ENCODE data around the gene PPM1E.

PPM1E gene

DNA sequence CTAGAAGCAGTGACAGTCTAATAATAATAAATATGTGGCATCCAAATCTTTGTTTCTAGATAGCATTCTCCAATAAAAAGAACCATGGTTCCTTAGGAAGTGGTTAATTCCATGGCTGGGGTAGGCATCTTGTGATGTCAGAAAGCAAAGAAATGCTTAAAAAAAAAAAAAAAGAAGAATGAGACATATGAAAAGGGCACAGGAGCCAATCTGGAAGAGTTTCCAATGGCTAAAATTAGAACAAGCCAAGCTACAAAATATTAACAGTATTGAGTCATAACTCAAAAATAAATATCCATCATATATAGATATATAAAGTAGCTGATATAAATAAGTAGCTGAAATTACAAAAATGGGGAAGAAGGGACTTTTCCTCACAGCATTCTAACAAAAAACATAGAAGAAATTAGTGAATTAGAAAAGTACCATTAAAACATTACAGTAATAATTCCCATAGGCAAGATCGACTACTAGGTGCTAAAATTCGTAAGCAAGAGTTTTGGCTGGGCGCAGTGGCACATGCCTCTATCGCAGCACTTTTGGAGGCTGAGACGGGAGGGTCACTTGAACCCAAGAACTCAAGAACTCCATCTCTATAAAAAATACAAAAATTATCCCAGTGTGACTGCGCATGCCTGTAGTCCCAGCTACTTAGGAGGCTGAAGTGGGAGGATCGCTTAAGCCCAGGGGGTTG, 239.7 kb downstream of the PPM1E start:
- DNase-seq (ENCODE audit: low read depth, low spot score), result no peak
- no peak overlapping the region for H3K4me3 ChIP-seq
- H3K27ac ChIP-seq, result no peak overlapping the region
- TF ChIP-seq EZH2 (IDR thresholded peaks at IDR 0.05), result no peak
- TF ChIP-seq POLR2AphosphoS5 (IDR thresholded peaks at IDR 0.05; ENCODE audit: borderline replicate concordance, low read depth, low read length), result no peak
- TF ChIP-seq FOXP2 (optimal IDR thresholded peaks at IDR 0.05; ENCODE audit: control extremely low read depth, extremely low read length, insufficient read depth), result no peak
- peaks cover 20% of the 10 kb centered on the region for H3K36me3 ChIP-seq (ENCODE audit: insufficient read depth, low read length)
- no peak overlapping the region for H3K9ac ChIP-seq (ENCODE audit: insufficient read length)
- H3K9me3 ChIP-seq (ENCODE audit: low read depth, low read length), result no peaks in the 10 kb centered on the region

DNA sequence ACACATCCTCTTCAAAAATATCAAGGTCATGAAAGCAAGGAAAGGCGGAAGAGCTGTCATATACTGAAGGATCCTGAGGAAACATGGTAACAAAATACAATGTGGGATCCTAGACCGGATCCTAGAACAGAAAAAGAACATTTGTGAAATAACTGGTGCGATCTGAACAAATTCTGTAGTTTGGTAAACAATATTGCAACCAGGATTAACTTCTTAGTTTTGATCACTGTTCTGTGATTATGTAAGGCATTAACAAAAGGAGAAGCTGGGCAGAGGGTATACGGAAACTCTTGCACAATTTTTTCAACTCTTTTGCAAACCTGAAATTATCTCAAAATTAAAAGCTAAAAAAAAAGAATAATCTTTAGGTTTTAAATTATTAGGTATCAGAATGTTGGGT, 241.3 kb downstream of the PPM1E start:
- Histone ChIP-seq H3K27ac (no peak overlapping the region), H3K9me3 (ENCODE audit: low read depth, low read length) (no peaks in the 10 kb centered on the region), H3K4me3 (no peak overlapping the region), H3K36me3 (ENCODE audit: insufficient read depth, low read length) (peaks cover 26% of the 10 kb centered on the region), H3K9ac (ENCODE audit: insufficient read length) (no peak overlapping the region)
- TF ChIP-seq FOXP2 (optimal IDR thresholded peaks at IDR 0.05; ENCODE audit: control extremely low read depth, extremely low read length, insufficient read depth) (no peak), POLR2AphosphoS5 (IDR thresholded peaks at IDR 0.05; ENCODE audit: borderline replicate concordance, low read depth, low read length) (no peak), EZH2 (IDR thresholded peaks at IDR 0.05) (no peak)
- no peak for DNase-seq (ENCODE audit: low read depth, low spot score)

DNA sequence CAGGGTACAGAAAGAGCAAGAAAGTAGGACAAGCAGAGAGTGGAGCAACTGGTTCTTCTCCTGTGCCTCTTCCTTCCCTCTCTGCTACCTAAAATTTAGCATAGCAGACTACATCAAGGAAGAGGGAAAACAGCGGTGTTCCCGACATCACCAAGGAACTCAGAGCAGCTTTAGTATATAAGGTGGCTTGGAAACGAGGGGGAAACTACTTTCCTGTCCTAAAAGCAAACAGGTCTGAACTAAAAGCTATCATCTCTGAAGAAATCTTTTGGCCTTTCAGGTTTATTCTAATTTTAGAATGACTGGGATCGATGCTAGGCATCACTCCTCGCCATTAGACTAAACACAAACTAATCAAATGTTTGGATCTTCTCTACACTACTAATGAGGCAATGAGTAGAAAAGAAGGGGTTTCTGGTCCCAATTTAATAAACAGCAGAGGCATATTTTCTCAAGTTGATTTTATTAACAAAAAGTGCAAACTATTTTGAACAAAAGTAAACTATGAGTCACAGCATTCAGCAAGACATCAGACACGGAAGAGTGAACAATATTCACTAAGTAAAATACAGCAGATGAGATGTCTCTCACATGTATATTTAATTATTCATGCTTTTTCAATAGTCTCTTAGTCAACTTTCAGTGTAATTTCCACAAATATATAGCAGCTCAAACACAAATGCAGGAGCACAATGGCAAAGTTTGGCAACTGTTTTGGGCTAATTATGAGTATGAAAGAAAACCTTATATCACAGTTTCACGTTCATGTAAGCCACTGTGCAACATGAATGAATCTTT, 242.3 kb downstream of the PPM1E start:
- Histone ChIP-seq H3K4me3 (no peak overlapping the region), H3K9me3 (ENCODE audit: low read depth, low read length) (no peaks in the 10 kb centered on the region), H3K9ac (ENCODE audit: insufficient read length) (no peak overlapping the region), H3K27ac (no peak overlapping the region), H3K36me3 (ENCODE audit: insufficient read depth, low read length) (peaks cover 26% of the 10 kb centered on the region)
- no peak for TF ChIP-seq FOXP2 (optimal IDR thresholded peaks at IDR 0.05; ENCODE audit: control extremely low read depth, extremely low read length, insufficient read depth)
- no peak for TF ChIP-seq POLR2AphosphoS5 (IDR thresholded peaks at IDR 0.05; ENCODE audit: borderline replicate concordance, low read depth, low read length)
- TF ChIP-seq EZH2 (IDR thresholded peaks at IDR 0.05), result no peak
- no peak for DNase-seq (ENCODE audit: low read depth, low spot score)

DNA sequence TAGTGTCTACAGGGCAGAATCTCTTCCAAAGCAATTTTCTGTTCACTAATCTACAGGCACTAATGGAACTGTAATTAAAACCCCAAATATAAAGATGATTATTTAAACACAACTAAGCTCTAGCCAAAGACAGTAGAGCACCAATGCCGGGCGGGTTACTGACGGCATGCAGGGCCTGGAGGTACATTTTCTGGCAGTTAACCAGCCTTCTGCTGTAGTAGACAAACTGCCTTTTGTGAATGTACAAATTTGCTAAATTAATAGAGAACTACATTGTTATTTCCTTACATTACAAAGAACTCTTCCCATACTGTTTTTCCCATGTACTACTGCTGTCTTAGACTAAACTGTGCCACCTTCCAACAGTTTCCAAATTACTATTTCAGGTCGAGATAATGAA, 243.2 kb downstream of the PPM1E start:
- no peak overlapping the region for H3K4me3 ChIP-seq
- H3K9me3 ChIP-seq (ENCODE audit: low read depth, low read length), result no peaks in the 10 kb centered on the region
- TF ChIP-seq POLR2AphosphoS5 (IDR thresholded peaks at IDR 0.05; ENCODE audit: borderline replicate concordance, low read depth, low read length) (no peak), FOXP2 (optimal IDR thresholded peaks at IDR 0.05; ENCODE audit: control extremely low read depth, extremely low read length, insufficient read depth) (no peak), EZH2 (IDR thresholded peaks at IDR 0.05) (no peak)
- H3K9ac ChIP-seq (ENCODE audit: insufficient read length), result no peak overlapping the region
- no peak overlapping the region for H3K27ac ChIP-seq
- DNase-seq (ENCODE audit: low read depth, low spot score), result no peak
- H3K36me3 ChIP-seq (ENCODE audit: insufficient read depth, low read length), result peaks cover 23% of the 10 kb centered on the region

DNA sequence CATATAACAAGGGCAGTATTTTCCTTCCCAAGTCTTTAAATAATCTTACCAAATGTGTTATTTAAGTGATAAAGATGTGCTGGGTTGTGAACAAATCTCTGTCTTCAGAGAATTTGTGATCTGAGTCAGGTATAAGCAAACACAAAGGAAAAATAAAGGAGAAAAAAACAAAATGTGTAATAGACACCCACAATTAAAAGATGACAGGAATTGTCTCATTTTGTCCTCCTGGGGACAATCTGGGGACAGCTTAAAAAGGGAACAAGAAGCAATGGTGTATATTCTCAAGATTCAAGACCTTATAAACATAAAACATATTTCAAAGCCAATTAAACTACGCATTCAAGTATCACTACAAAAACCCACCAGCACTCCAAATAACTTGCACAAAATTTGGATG, 243.8 kb downstream of the PPM1E start:
- TF ChIP-seq POLR2AphosphoS5 (IDR thresholded peaks at IDR 0.05; ENCODE audit: borderline replicate concordance, low read depth, low read length) (no peak), FOXP2 (optimal IDR thresholded peaks at IDR 0.05; ENCODE audit: control extremely low read depth, extremely low read length, insufficient read depth) (no peak), EZH2 (IDR thresholded peaks at IDR 0.05) (no peak)
- DNase-seq (ENCODE audit: low read depth, low spot score), result no peak
- no peak overlapping the region for H3K9ac ChIP-seq (ENCODE audit: insufficient read length)
- H3K27ac ChIP-seq, result no peak overlapping the region
- no peak overlapping the region for H3K4me3 ChIP-seq
- H3K9me3 ChIP-seq (ENCODE audit: low read depth, low read length), result no peaks in the 10 kb centered on the region
- peaks cover 23% of the 10 kb centered on the region for H3K36me3 ChIP-seq (ENCODE audit: insufficient read depth, low read length)

DNA sequence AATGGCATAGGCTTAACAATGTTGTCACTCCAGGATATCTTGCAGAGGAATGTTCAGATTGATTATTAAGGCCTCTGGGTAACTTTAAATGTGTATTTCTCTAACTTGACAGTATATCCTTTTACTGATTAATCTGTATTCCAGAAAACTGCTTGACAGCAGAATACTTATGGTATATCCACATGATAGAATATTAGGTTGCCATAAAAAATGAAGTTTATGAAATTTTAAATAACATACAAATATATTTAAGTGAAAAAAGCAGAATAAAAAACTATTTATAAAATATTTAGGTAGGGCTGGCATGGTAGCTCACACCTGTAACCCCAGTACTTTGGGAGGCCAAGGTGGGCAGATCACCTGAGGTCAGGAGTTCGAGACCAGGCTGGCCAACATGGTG, 244.4 kb downstream of the PPM1E start:
- no peak overlapping the region for H3K9ac ChIP-seq (ENCODE audit: insufficient read length)
- peaks cover 23% of the 10 kb centered on the region for H3K36me3 ChIP-seq (ENCODE audit: insufficient read depth, low read length)
- no peak overlapping the region for H3K4me3 ChIP-seq
- no peak for DNase-seq (ENCODE audit: low read depth, low spot score)
- TF ChIP-seq POLR2AphosphoS5 (IDR thresholded peaks at IDR 0.05; ENCODE audit: borderline replicate concordance, low read depth, low read length), result no peak
- TF ChIP-seq EZH2 (IDR thresholded peaks at IDR 0.05), result no peak
- no peak for TF ChIP-seq FOXP2 (optimal IDR thresholded peaks at IDR 0.05; ENCODE audit: control extremely low read depth, extremely low read length, insufficient read depth)
- H3K9me3 ChIP-seq (ENCODE audit: low read depth, low read length), result no peaks in the 10 kb centered on the region
- H3K27ac ChIP-seq, result no peak overlapping the region

DNA sequence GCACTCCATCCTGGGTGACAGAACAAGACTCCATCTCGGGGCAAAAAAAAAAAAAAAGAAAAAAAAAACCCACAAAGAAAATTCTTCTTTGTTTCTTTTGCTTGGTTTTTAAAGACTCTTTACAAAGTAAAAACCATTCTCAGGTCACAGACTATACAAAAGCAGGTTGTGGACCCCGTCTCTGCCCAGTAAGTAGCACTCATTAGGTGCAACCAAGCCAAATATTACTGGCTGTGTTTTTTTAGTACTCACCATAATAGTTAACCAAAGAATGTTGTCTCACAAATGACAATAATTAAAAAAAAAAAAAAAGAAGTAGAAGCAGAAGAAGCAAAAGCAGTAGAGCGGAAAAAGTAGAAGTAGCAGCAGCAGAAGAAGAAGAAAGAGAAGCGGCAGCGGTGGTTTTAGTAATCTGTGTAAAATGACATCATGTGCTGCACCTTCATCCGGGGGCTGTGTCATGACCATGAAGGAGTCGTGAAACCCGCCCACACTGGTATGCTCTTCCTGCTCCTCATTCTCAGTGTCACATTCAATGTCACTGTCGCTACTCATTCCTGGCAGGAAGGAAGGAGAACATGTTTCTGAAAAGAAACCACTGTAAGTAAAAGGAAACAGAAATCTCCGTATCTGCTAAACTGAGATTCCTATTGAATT, 245.6 kb downstream of the PPM1E start:
- no peaks in the 10 kb centered on the region for H3K9me3 ChIP-seq (ENCODE audit: low read depth, low read length)
- H3K9ac ChIP-seq (ENCODE audit: insufficient read length), result peak overlapping the region; percentile 19
- H3K4me3 ChIP-seq, result no peak overlapping the region; the same call in 1 of the 2 replicates
- TF ChIP-seq FOXP2 (optimal IDR thresholded peaks at IDR 0.05; ENCODE audit: control extremely low read depth, extremely low read length, insufficient read depth), result no peak
- H3K27ac ChIP-seq, result peak overlapping the region; percentile 69; the same call in 1 of the 2 replicates
- no peak for DNase-seq (ENCODE audit: low read depth, low spot score)
- peaks cover 27% of the 10 kb centered on the region for H3K36me3 ChIP-seq (ENCODE audit: insufficient read depth, low read length)

DNA sequence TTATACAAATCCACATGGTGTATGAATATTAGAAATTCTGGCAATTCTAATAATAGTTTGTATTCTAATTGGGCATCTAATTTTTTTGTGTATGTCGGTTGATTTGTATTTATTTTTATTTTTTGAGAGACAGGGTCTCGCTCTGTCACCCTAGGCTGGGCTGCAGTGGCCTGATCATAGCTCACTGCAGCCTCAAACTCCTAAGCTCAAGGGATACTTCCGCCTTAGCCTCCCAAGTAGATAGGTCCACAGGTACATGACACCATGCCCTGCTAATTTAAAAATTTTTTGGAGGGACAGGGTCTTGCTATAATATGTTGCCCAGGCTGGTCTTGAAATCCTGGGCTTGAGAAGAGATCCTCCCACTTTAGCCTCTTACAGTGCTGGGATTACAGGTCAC, 246.5 kb downstream of the PPM1E start:
- no peaks in the 10 kb centered on the region for H3K9me3 ChIP-seq (ENCODE audit: low read depth, low read length)
- no peak for DNase-seq (ENCODE audit: low read depth, low spot score)
- peaks cover 27% of the 10 kb centered on the region for H3K36me3 ChIP-seq (ENCODE audit: insufficient read depth, low read length)
- no peak overlapping the region for H3K4me3 ChIP-seq
- TF ChIP-seq EZH2 (IDR thresholded peaks at IDR 0.05) (no peak), FOXP2 (optimal IDR thresholded peaks at IDR 0.05; ENCODE audit: control extremely low read depth, extremely low read length, insufficient read depth) (no peak), POLR2AphosphoS5 (IDR thresholded peaks at IDR 0.05; ENCODE audit: borderline replicate concordance, low read depth, low read length) (no peak)
- peak overlapping the region; percentile 19 for H3K9ac ChIP-seq (ENCODE audit: insufficient read length)
- H3K27ac ChIP-seq, result peak overlapping the region; percentile 69; the same call in 1 of the 2 replicates
